Lung (tissue), 12 donors: ENCODE data around the gene P2RX2. TPM values are rescaled to one million over a fixed set of nuclear protein-coding genes. Genes with fewer than 3 reads are reported as not detected.
A peak's percentile ranks its signal among the peaks of the same experiment; 100 is the strongest.

Experiments used
- ATAC-seq: fragments of 200-7000 bp; cut with Tn5 transposase; one replicate; pipeline ENCODE4 v1.9.1; 2020; ENCODE audit warnings: moderate number of reproducible peaks; ENCODE audit not compliant: insufficient read depth, low FRiP score
- DNase-seq, 3 donors: peaks; one replicate each; pipeline ENCODE4 v3.0.0-alpha.2; 2013 to 2017
- H3K27ac ChIP-seq, 2 donors: one replicate each; pipeline ENCODE4 v1.5.1; 2013; ENCODE audit warnings: mild to moderate bottlenecking in 2 of 2, moderate library complexity in 2 of 2, control low read depth in 1 of 2, inconsistent platforms in 1 of 2, low read depth in 1 of 2, low read length in 1 of 2
- H3K27me3 ChIP-seq, 3 donors: one replicate each; pipeline ENCODE4 v1.5.1; 2013; ENCODE audit warnings: low read length in 2 of 3; ENCODE audit not compliant: control insufficient read depth in 3 of 3, insufficient read depth in 3 of 3
- H3K36me3 ChIP-seq, 4 donors: one replicate each; pipeline ENCODE4 v1.5.1; 2013; ENCODE audit warnings: low read length in 4 of 4, mild to moderate bottlenecking in 1 of 4, moderate library complexity in 1 of 4; ENCODE audit not compliant: control insufficient read depth in 4 of 4, insufficient read depth in 4 of 4
- H3K4me1 ChIP-seq, 5 donors: one replicate each; pipeline ENCODE4 v1.5.1; 2013; ENCODE audit warnings: low read length in 5 of 5, mild to moderate bottlenecking in 2 of 5, moderate library complexity in 1 of 5; ENCODE audit not compliant: control insufficient read depth in 5 of 5, insufficient read depth in 5 of 5
- H3K4me3 ChIP-seq: one replicate; pipeline ENCODE4 v1.5.1; 2013; ENCODE audit warnings: mild to moderate bottlenecking, control low read depth, moderate library complexity
- H3K9ac ChIP-seq, 2 donors: one replicate each; pipeline ENCODE4 v1.5.1; 2013; ENCODE audit warnings: low read length in 2 of 2, control low read depth in 1 of 2; ENCODE audit not compliant: insufficient read depth in 1 of 2
- H3K9me3 ChIP-seq, 4 donors: one replicate each; pipeline ENCODE4 v1.5.1; 2013; ENCODE audit warnings: low read length in 3 of 4, mild to moderate bottlenecking in 1 of 4, moderate library complexity in 1 of 4; ENCODE audit not compliant: control insufficient read depth in 4 of 4, insufficient read depth in 3 of 4
- WGBS, 2 donors: extraction: QIAGEN DNeasy Blood & Tissue Kit; methylation state at CpG; one replicate each; pipeline ENCODE4 v1.1.7; 2013; 5-methylcytosine and 5-hydroxymethylcytosine counted together
- polyA plus RNA-seq, 2 donors: library from polyadenylated mRNA; stranded (reverse); fragments of 200-250 nt; gene quantifications; one replicate each; pipeline ENCODE4 v1.2.1, GENCODE V29; 2013
- total RNA-seq, 2 donors: library from RNA; depleted of rRNA in 1 of 2; stranded (reverse); fragments of >200 nt in 1 of 2; gene quantifications; one replicate each; pipeline ENCODE4 v1.2.1, GENCODE V29; 2014 to 2021
- TF ChIP-seq, protein P1 (sequence below): IDR thresholded peaks from 2 replicates; pipeline ENCODE4 v1.5.1; 2012; ENCODE audit warnings: mild to moderate bottlenecking; ENCODE audit errors: control extremely low read depth, extremely low read depth
- donor health status: control.
- donor health status: control.
- donor health status: Bipolar disorder and iron deficiency.
- donor health status: healthy.
- donor health status: DM: yes; HTN: yes; CAD: no.

Gene P2RX2
- total and polyA plus RNA-seq, 4 donors: 0.05 to 3.4 (median 0.90) TPM

DNA sequence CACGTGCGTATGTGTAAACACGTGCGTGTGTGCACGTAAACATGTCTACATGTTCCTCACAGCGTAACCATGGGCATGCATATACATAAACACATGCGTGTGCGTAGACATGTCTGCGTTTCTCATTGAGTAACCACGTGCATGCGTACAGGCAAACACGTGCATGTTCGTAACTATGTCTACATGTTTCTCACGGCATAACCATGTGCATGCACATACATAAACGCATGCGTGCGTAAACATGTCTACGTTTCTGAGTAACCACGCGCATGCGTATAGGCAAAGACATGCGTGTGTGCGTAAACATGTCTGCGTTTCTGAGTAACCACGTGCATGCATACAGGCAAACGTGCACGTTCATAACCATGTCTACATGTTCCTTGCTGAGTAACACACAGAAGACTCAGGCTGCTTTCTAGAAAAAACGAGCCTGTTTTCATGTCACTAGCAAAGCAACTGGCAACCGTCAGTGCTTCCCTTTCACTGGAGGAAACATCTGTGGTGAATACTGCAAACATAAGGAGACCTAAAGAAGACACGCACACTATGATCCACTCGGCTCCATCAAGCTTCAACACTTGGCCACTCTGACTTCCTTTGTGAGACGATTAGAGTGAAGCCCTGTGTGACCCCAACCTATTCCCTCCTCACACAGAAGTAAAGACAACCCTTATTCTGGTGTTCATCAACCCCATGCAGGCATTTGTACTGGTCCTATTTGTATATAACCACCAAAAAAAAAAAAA, 39.7 kb downstream of the P2RX2 start:
- DNase-seq: peak in 1 of 3 donors; percentile 4
- Histone ChIP-seq H3K27ac (no peak overlapping the region), H3K9me3 (no peaks in the 10 kb centered on the region), H3K9ac (no peak overlapping the region), H3K4me3 (no peak overlapping the region), H3K36me3 (peaks cover 17 to 61% (median 53%) of the 10 kb centered on the region in 4 donors), H3K27me3 (no peaks in the 10 kb centered on the region), H3K4me1 (no peaks in the 10 kb centered on the region)
- TF ChIP-seq, protein P1, sequence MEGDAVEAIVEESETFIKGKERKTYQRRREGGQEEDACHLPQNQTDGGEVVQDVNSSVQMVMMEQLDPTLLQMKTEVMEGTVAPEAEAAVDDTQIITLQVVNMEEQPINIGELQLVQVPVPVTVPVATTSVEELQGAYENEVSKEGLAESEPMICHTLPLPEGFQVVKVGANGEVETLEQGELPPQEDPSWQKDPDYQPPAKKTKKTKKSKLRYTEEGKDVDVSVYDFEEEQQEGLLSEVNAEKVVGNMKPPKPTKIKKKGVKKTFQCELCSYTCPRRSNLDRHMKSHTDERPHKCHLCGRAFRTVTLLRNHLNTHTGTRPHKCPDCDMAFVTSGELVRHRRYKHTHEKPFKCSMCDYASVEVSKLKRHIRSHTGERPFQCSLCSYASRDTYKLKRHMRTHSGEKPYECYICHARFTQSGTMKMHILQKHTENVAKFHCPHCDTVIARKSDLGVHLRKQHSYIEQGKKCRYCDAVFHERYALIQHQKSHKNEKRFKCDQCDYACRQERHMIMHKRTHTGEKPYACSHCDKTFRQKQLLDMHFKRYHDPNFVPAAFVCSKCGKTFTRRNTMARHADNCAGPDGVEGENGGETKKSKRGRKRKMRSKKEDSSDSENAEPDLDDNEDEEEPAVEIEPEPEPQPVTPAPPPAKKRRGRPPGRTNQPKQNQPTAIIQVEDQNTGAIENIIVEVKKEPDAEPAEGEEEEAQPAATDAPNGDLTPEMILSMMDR: no peak
- 73 to 87% methylated on average over 32 of the region's 32 CpGs for WGBS, 2 donors
- ATAC-seq: no peak

DNA sequence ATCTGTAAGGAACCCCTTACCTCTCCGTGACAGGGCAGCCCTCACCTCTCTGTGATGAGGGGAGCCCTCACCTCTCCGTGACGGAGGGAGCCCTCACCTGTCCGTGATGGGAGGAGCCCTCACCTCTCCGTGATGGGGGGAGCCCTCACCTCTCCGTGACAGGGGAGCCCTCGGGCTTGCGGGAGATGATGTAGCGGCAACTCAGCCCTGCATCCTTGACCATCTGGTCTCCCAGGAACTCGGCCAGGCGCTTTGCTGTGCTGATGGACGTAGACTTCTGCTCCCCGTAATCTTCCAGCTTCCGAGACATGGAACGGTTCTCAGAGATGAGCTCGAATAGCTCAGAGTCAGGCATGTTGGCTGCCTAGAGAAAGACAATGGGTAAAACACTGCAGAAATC, 40.6 kb downstream of the P2RX2 start:
- Histone ChIP-seq H3K4me1 (no peaks in the 10 kb centered on the region), H3K4me3 (no peak overlapping the region), H3K27ac (no peak overlapping the region), H3K9ac (no peak overlapping the region), H3K27me3 (no peaks in the 10 kb centered on the region), H3K9me3 (no peaks in the 10 kb centered on the region), H3K36me3 (peaks cover 17 to 63% (median 56%) of the 10 kb centered on the region in 4 donors)
- WGBS, 2 donors: 94 to 96% methylated on average over 16 of the region's 16 CpGs
- no peak for ATAC-seq
- TF ChIP-seq, protein P1: no peak
- no peak for DNase-seq

DNA sequence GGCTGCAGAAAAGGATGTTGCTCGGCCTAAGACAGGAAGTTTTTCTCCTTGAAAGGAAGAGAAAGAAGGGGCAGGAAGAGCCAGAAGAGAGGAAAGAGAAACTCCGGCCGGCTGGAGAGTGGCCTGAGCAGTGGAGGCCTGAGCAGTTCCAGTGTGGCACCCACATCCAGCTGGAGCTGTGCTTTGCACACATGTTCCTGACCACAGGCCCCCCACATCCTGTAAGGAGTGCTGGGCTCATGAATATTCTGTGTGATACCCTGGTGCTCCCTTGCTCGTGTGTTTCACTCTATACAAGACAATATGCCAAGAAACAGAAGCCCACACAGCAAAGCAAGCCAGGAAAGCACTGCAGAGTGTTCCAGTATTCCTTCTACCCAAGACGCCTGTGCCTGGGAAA, 41.5 kb downstream of the P2RX2 start:
- Histone ChIP-seq H3K4me1 (no peaks in the 10 kb centered on the region), H3K9ac (no peak overlapping the region), H3K4me3 (no peak overlapping the region), H3K9me3 (no peaks in the 10 kb centered on the region), H3K36me3 (peaks cover 17 to 65% (median 59%) of the 10 kb centered on the region in 4 donors), H3K27ac (no peak overlapping the region), H3K27me3 (no peaks in the 10 kb centered on the region)
- ATAC-seq (no peak), DNase-seq (no peak)
- 30 to 66% methylated on average over 5 of the region's 5 CpGs for WGBS, 2 donors
- TF ChIP-seq, protein P1: no peak
